K562 (cell line): ENCODE measurements around the gene ARFIP2. TPM values are rescaled to one million over a fixed set of nuclear protein-coding genes. Genes with fewer than 3 reads are reported as not detected.

ENCODE experiments used
- KLF16 ChIP-seq: IDR thresholded peaks from 2 replicates; pipeline ENCODE4 v1.6.1; 2016; ENCODE audit warnings: antibody characterized with exemption
- MAX ChIP-seq: sonication (generic); formaldehyde crosslinking; IDR thresholded peaks from 2 replicates; pipeline ENCODE4 v1.9.0; 2022; ENCODE audit warnings: mild to moderate bottlenecking, missing genetic modification reagents
- NCOA2 ChIP-seq, 2 experiments: fragments of 450-650 bp; IDR thresholded peaks; 2 replicates each; pipeline ENCODE4 v1.6.1; 2018; ENCODE audit warnings: mild to moderate bottlenecking in 2 of 2, moderate library complexity in 1 of 2; ENCODE audit not compliant: partially characterized antibody in 2 of 2
- PYGO2 ChIP-seq: fragments of 450-650 bp; IDR thresholded peaks from 2 replicates; pipeline ENCODE4 v1.6.1; 2016; ENCODE audit warnings: mild to moderate bottlenecking, missing genetic modification characterization, moderate library complexity, missing compliant biosample characterization
- polyA plus RNA-seq, 8 experiments: library from polyadenylated mRNA; depleted of rRNA in 4 of 8; stranded (reverse) in 5 of 8; unstranded in 3 of 8; fragments of >200 nt; fragmentation: Nextera tagmentation in 2 of 8; fragmentation: Illumina TruSeq in 1 of 8; extraction: Ambion mirVana in 2 of 8; extraction: Trizol in 1 of 8; gene quantifications; 2 replicates each; pipeline versions ENCODE4 v1.2.1 to v1.2.3, GENCODE V29; 2011 to 2014; ENCODE audit warnings: inconsistent platforms in 1 of 8, missing spikeins in 1 of 8
- total RNA-seq, 7 experiments: library from RNA; depleted of rRNA in 6 of 7; stranded (reverse); fragments of >200 nt in 6 of 7; fragmentation: Illumina TruSeq in 2 of 7; extraction: Trizol in 2 of 7; gene quantifications; 2 replicates each; pipeline versions ENCODE4 v1.2.1 to v1.2.3, GENCODE V29; 2011 to 2021; ENCODE audit warnings: low replicate concordance in 1 of 7
- TF ChIP-seq, protein P1 (sequence below): sonication (generic); formaldehyde crosslinking; IDR thresholded peaks from 2 replicates; pipeline ENCODE4 v1.8.1; 2023; ENCODE audit warnings: mild to moderate bottlenecking, missing genetic modification reagents, moderate library complexity
- TF ChIP-seq, protein P2 (sequence below): fragments of 450-650 bp; IDR thresholded peaks from 2 replicates; pipeline ENCODE4 v1.6.1; 2016; ENCODE audit warnings: borderline replicate concordance
- TF ChIP-seq, protein P3 (sequence below): fragments of 250-450 bp; sonication (Bioruptor Pico); IDR thresholded peaks from 2 replicates; pipeline ENCODE4 v1.4.0; 2020; ENCODE audit warnings: mild to moderate bottlenecking, moderate library complexity, borderline replicate concordance
- TF ChIP-seq, protein P4 (sequence below): fragments of 450-650 bp; formaldehyde crosslinking; IDR thresholded peaks from 2 replicates; pipeline ENCODE4 v1.4.0; 2020; ENCODE audit warnings: mild to moderate bottlenecking, moderate library complexity

The ARFIP2 gene
- total and polyA plus RNA-seq, 9 of the 15 experiments (the other 6 are each of a cell fraction or from before 2014, with no cell fraction given): 11.8 to 74.1 (median 41.0) TPM

- TF ChIP-seq, protein P1, sequence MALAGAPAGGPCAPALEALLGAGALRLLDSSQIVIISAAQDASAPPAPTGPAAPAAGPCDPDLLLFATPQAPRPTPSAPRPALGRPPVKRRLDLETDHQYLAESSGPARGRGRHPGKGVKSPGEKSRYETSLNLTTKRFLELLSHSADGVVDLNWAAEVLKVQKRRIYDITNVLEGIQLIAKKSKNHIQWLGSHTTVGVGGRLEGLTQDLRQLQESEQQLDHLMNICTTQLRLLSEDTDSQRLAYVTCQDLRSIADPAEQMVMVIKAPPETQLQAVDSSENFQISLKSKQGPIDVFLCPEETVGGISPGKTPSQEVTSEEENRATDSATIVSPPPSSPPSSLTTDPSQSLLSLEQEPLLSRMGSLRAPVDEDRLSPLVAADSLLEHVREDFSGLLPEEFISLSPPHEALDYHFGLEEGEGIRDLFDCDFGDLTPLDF (CRISPR knock-in tag): no peak
- TF ChIP-seq NCOA2 (IDR thresholded peaks at IDR 0.05; ENCODE audit: partially characterized antibody in 2 of 2) (no peak), MAX (CRISPR knock-in tag) (no peak), KLF16 (0 out of 2 replicates have a peak, but pooled peaks have one; percentile 29), PYGO2 (tag) (no peak)
- TF ChIP-seq, protein P2, sequence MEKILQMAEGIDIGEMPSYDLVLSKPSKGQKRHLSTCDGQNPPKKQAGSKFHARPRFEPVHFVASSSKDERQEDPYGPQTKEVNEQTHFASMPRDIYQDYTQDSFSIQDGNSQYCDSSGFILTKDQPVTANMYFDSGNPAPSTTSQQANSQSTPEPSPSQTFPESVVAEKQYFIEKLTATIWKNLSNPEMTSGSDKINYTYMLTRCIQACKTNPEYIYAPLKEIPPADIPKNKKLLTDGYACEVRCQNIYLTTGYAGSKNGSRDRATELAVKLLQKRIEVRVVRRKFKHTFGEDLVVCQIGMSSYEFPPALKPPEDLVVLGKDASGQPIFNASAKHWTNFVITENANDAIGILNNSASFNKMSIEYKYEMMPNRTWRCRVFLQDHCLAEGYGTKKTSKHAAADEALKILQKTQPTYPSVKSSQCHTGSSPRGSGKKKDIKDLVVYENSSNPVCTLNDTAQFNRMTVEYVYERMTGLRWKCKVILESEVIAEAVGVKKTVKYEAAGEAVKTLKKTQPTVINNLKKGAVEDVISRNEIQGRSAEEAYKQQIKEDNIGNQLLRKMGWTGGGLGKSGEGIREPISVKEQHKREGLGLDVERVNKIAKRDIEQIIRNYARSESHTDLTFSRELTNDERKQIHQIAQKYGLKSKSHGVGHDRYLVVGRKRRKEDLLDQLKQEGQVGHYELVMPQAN: no peak
- TF ChIP-seq, protein P3, sequence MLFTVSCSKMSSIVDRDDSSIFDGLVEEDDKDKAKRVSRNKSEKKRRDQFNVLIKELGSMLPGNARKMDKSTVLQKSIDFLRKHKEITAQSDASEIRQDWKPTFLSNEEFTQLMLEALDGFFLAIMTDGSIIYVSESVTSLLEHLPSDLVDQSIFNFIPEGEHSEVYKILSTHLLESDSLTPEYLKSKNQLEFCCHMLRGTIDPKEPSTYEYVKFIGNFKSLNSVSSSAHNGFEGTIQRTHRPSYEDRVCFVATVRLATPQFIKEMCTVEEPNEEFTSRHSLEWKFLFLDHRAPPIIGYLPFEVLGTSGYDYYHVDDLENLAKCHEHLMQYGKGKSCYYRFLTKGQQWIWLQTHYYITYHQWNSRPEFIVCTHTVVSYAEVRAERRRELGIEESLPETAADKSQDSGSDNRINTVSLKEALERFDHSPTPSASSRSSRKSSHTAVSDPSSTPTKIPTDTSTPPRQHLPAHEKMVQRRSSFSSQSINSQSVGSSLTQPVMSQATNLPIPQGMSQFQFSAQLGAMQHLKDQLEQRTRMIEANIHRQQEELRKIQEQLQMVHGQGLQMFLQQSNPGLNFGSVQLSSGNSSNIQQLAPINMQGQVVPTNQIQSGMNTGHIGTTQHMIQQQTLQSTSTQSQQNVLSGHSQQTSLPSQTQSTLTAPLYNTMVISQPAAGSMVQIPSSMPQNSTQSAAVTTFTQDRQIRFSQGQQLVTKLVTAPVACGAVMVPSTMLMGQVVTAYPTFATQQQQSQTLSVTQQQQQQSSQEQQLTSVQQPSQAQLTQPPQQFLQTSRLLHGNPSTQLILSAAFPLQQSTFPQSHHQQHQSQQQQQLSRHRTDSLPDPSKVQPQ (CRISPR knock-in tag): no peak
- TF ChIP-seq, protein P4, sequence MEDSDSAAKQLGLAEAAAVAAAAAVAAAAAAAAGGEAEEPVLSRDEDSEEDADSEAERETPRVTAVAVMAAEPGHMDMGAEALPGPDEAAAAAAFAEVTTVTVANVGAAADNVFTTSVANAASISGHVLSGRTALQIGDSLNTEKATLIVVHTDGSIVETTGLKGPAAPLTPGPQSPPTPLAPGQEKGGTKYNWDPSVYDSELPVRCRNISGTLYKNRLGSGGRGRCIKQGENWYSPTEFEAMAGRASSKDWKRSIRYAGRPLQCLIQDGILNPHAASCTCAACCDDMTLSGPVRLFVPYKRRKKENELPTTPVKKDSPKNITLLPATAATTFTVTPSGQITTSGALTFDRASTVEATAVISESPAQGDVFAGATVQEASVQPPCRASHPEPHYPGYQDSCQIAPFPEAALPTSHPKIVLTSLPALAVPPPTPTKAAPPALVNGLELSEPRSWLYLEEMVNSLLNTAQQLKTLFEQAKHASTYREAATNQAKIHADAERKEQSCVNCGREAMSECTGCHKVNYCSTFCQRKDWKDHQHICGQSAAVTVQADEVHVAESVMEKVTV (CRISPR knock-in tag): peak; percentile 31; the same call in 1 of the 2 replicates
These were observed 37.7 kb downstream of the ARFIP2 start (continued) for GRCh38 chr11:6443269-6444003.
